Stimulated activated CD4-positive, alpha-beta T cell treated with anti-CD3 and anti-CD28 coated beads, TNF-alpha, amount 100 ng/mL, for 1 hour (primary cell): Measurements from ENCODE around the gene SLC30A1.
"Not testable (repeated sequence)": the region's sequence is repeated elsewhere in the genome, so short reads cannot be mapped to it uniquely, and the experiment has no call there.

Experiments
- DNase-seq, 3 donors: peaks; one replicate each; pipeline ENCODE4 v3.0.0-alpha.2; 2020; ENCODE audit warnings: low read depth in 3 of 3, low spot score in 1 of 3

The SLC30A1 gene, protein sequence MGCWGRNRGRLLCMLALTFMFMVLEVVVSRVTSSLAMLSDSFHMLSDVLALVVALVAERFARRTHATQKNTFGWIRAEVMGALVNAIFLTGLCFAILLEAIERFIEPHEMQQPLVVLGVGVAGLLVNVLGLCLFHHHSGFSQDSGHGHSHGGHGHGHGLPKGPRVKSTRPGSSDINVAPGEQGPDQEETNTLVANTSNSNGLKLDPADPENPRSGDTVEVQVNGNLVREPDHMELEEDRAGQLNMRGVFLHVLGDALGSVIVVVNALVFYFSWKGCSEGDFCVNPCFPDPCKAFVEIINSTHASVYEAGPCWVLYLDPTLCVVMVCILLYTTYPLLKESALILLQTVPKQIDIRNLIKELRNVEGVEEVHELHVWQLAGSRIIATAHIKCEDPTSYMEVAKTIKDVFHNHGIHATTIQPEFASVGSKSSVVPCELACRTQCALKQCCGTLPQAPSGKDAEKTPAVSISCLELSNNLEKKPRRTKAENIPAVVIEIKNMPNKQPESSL

GRCh38 chr1:211578640-211579439 lies at the start of gene SLC30A1:
TSS of gene SLC30A1 (minus strand) at chr1:211579161. CDS start at chr1:211578612, 549 bp downstream.
- peak; percentile 98 to 99 (median 99) for DNase-seq

DNA sequence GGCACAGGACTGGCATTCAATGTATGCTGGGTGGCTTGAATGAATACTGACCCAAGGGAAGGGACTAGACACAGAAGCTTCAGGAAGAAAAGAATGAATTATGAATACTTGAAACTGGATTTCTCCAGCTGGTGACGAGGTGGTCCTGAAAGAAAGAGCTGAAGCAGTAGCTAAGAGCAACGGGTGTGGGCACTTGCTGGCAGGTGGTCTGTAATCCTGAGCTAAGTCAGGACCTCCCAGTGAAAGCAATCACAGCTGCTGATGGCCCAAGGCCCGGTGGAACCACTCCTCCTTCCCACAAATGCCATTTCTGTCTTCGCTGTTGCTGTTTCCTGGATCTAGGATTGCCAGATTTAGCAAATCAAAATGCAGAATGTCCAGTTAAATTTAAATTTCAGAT lies 49.5 kb upstream of the SLC30A1 start:
- no peak for DNase-seq

GRCh38 chr1:211627259-211627658 lies 48.3 kb upstream of the SLC30A1 start:
- DNase-seq, result no peak

DNA sequence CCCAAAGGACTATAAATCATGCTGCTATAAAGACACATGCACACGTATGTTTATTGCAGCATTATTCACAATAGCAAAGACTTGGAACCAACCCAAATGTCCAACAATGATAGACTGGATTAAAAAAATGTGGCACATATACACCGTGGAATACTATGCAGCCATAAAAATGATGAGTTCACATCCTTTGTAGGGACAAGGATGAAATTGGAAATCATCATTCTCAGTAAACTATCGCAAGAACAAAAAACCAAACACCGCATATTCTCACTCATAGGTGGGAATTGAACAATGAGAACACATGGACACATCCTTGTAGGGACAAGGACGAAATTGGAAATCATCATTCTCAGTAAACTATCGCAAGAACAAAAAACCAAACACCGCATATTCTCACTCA lies 46.9 kb upstream of the SLC30A1 start:
- DNase-seq, result not testable (repeated sequence)

GRCh38 chr1:211625040-211625439 lies 46.1 kb upstream of the SLC30A1 start:
- DNase-seq, result peak in 1 of 3 donors; percentile 3

GRCh38 chr1:211623515-211623914 lies 44.6 kb upstream of the SLC30A1 start:
- DNase-seq, result no peak

- DNase-seq, result no peak
Observed at GRCh38 chr1:211621447-211622198, 42.7 kb upstream of the SLC30A1 start.

GRCh38 chr1:211620097-211620496 lies 41.1 kb upstream of the SLC30A1 start:
- no peak for DNase-seq

DNA sequence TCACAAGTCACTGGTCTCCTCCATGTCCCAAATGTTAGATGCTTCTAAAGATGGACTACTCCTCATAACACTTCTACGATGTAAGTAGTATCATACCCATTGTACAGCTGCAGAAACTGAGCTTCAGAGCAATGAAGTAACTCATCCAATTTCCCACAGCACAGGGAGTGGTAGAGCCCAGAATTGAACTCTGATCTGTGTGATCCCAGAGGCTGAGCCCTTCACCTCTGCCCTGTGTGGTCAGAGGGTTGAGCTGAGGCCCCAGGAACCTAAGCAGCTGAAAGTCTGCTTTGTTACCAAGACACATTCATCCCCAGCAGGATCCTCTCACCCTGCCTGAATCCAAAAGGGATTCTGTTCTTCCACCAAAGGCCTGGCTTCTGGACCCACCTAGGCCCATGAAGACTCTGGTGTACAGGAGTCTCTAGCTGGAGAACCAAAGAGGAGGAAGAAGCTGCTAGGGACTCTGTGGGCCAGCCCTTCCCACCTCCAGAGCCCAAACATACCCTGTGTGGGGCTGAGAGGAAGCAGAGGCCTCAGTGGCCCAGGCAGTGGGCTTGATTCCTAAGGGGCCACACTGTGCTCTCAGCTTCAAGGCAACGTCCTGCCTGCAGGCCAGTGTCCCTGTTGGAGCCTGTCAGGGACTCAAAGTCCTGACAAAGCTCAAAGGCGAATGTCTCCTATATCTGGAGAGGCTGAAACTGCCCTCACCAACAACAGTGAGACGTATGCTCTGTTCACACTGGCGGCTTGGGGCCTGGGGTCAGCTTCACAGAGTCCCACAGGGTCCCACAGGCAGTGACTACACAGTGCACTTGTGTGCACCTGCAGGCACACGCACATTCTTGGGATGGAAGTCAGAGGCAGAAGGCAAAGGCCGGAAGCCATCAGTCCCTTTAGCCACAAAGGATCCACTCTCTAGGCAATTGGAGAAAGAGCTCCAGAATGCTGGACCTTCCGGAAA lies 40.4 kb upstream of the SLC30A1 start:
- no peak for DNase-seq

GRCh38 chr1:211616965-211617297 lies 38.0 kb upstream of the SLC30A1 start:
- DNase-seq, result no peak

DNA sequence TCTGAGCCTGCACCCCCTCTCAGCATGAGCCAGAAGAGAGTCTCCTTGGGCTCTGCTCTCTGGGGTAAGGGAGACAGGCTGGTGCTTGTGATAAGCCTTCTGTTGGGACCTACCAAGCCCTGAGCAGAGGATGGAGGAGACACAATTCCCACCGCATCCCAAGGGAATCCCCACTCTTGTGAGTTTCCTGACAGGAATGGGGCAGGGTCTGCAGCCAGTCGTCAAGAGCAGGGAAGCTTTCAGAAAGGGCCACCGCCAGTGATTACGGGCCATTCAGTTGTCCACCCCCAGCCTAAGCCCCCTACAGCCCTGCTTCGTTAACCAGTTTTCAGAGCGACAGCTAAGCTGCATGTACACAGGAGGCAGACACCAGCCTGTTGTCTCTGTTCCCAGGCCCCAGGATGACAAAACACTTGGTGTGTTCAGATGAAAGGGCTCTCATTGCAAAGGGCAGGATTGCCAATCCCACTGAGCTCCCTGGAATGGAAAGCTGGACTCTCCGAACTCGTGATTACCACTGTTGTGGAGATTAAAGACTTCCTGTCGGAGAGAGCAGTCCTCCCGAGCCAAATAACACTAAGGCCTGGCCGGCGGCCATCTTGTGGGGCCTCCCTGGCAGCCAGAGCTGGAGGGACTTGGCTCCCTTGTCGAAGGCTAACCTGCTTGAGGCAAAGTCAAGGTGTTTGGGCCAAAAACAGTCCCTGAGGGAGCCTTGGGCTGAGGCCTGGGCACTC lies 37.4 kb upstream of the SLC30A1 start:
- DNase-seq, result no peak

DNA sequence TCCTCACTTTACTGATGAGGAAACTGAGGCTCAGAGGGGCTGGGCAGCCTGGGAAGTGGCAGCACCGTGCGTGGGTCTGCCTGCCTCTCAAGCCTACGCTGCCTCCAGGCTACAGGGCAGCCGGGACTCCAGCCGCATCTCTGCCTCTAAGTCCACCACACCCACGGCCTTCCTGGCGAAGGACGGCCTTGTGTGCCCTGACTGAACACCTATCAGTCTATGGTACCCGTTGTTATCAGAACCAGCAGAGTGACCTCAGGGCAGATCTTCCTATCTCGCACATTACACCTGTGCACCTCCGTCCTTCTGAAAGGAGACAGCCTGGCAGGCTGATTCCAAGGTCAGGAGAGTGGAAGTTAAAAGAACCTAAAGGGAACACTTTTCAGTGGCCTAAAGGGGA lies 35.7 kb upstream of the SLC30A1 start:
- DNase-seq, result no peak

GRCh38 chr1:211613951-211614350 lies 35.0 kb upstream of the SLC30A1 start:
- no peak for DNase-seq

DNA sequence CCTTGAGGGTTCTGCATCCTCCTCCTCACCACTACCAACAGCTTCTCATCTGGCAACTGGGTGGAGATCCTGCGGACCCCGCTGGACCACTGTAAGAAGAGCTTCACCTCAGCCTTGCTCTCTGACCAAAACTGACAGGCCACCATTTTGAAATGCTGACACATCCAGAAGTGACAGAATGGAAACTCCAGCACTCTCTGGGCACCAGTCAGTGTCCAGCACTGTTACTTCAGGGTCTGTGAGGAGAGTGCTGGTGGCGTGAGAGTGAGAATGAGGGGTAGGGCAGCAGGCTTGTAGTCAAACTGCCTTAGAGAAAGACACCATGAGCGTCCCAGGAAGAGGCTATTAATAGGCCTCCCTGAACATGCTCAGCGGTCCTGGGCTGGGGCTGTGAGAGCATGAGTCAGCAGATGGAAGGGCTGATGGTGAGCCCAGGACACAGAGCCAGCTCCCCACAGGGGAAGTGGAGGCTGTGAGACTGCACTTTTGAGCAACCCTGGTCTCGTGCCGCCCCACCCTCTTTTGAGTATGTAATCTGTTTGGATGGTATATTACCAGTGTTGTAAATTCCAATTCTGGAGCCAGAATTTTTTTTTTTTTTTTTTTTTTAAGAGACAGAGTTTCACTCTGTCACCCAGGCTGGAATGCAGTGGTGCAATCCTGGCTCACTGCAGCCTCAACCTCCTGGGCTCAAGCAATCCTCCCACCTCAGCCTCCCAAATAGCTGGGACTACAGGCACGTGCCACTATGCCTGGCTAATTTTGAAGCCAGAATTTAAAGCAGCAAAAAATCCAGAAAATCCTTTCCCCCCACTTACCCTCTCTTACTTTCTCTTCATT lies 34.4 kb upstream of the SLC30A1 start:
- DNase-seq, result no peak

GRCh38 chr1:211612786-211613107 lies 33.8 kb upstream of the SLC30A1 start:
- no peak for DNase-seq

- no peak for DNase-seq
Observed at GRCh38 chr1:211611818-211612217, 32.9 kb upstream of the SLC30A1 start.

- DNase-seq, result no peak
Observed at GRCh38 chr1:211610779-211611556, 32.0 kb upstream of the SLC30A1 start.
